ENCODE results near the gene TAL2.

The TAL2 gene

DNA sequence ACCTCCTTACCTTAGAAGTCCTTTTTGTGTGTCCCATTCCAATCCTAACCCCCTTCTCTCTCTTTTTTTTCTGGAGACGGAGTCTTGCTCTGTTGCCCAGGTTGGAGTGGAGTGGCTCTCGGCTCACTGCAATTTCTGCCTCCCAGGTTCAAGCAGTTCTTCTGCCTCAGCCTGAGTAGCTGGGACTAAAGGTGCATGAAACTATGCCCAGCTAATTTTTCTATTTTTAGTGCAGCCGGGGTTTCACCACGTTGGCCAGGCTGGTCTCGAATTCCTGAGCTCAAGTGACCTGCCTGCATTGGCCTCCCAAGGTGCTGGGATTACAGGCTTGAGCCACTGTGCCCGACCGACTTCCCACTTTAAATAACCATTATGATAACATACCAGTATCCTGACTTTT is 49.6 kb downstream of the TAL2 start:
- no peak for DNase-seq

DNA sequence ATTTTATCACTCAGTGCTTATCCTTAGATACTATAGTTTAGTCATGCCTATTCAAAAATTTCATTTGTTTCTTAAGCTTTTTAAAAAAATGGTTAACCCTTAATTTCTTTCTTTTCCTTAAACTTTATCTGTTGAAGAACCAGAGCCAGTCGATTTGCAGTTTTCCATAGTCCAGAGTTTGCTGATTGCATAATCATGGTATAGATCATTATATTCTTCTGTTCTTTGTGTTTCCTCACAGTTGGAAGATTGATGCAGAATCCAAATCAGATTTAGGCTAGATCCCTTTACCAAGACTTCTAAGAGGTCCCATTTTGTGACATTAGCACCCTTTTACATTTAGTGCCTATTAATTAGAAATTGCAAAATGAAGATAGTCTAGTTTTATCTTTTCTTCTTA is 50.0 kb downstream of the TAL2 start:
- no peak for DNase-seq

Measured in fibroblast of skin of right biceps (primary cell).